ENCODE data around the gene KCNC3.
"Not testable (repeated sequence)": the region's sequence is repeated elsewhere in the genome, so short reads cannot be mapped to it uniquely, and the experiment has no call there.

KCNC3 gene

GRCh38 chr19:50362656-50363424, 33.7 kb upstream of the KCNC3 start:
- Histone ChIP-seq H3K4me3 (ENCODE audit: low read length) (no peak overlapping the region), H3K27ac (ENCODE audit: low read length) (no peak overlapping the region), H3K4me1 (ENCODE audit: insufficient read depth, low read length) (no peaks in the 10 kb centered on the region), H3K27me3 (ENCODE audit: insufficient read depth, low read length) (no peaks in the 10 kb centered on the region), H3K9ac (ENCODE audit: low read depth, low read length) (no peak overlapping the region), H3K9me3 (ENCODE audit: insufficient read depth, low read depth, low read length) (peaks cover 25% of the 10 kb centered on the region), H3K36me3 (ENCODE audit: insufficient read depth, low read depth, low read length) (no peaks in the 10 kb centered on the region)

- no peaks in the 10 kb centered on the region for H3K27me3 ChIP-seq (ENCODE audit: insufficient read depth, low read length)
- no peak overlapping the region for H3K4me3 ChIP-seq (ENCODE audit: low read length)
- H3K9ac ChIP-seq (ENCODE audit: low read depth, low read length) = no peak overlapping the region
- no peaks in the 10 kb centered on the region for H3K36me3 ChIP-seq (ENCODE audit: insufficient read depth, low read depth, low read length)
- no peak overlapping the region for H3K27ac ChIP-seq (ENCODE audit: low read length)
- peaks cover 25% of the 10 kb centered on the region for H3K9me3 ChIP-seq (ENCODE audit: insufficient read depth, low read depth, low read length)
- no peaks in the 10 kb centered on the region for H3K4me1 ChIP-seq (ENCODE audit: insufficient read depth, low read length)
These were observed 32.8 kb upstream of the KCNC3 start for GRCh38 chr19:50362030-50362412.

GRCh38 chr19:50361290-50362029, 32.3 kb upstream of the KCNC3 start:
- peaks cover 25% of the 10 kb centered on the region for H3K9me3 ChIP-seq (ENCODE audit: insufficient read depth, low read depth, low read length)
- H3K4me3 ChIP-seq (ENCODE audit: low read length) = no peak overlapping the region
- no peak overlapping the region for H3K27ac ChIP-seq (ENCODE audit: low read length)
- H3K4me1 ChIP-seq (ENCODE audit: insufficient read depth, low read length) = no peaks in the 10 kb centered on the region
- H3K9ac ChIP-seq (ENCODE audit: low read depth, low read length) = no peak overlapping the region
- H3K36me3 ChIP-seq (ENCODE audit: insufficient read depth, low read depth, low read length) = no peaks in the 10 kb centered on the region
- H3K27me3 ChIP-seq (ENCODE audit: insufficient read depth, low read length) = no peaks in the 10 kb centered on the region

GRCh38 chr19:50359328-50359818, 30.2 kb upstream of the KCNC3 start:
- no peak overlapping the region for H3K9ac ChIP-seq (ENCODE audit: low read depth, low read length)
- no peaks in the 10 kb centered on the region for H3K4me1 ChIP-seq (ENCODE audit: insufficient read depth, low read length)
- peaks cover 31% of the 10 kb centered on the region for H3K9me3 ChIP-seq (ENCODE audit: insufficient read depth, low read depth, low read length)
- no peaks in the 10 kb centered on the region for H3K27me3 ChIP-seq (ENCODE audit: insufficient read depth, low read length)
- H3K4me3 ChIP-seq (ENCODE audit: low read length) = no peak overlapping the region
- H3K36me3 ChIP-seq (ENCODE audit: insufficient read depth, low read depth, low read length) = no peaks in the 10 kb centered on the region
- no peak overlapping the region for H3K27ac ChIP-seq (ENCODE audit: low read length)

GRCh38 chr19:50358483-50359327, 29.5 kb upstream of the KCNC3 start:
- peaks cover 30% of the 10 kb centered on the region for H3K9me3 ChIP-seq (ENCODE audit: insufficient read depth, low read depth, low read length)
- H3K27me3 ChIP-seq (ENCODE audit: insufficient read depth, low read length) = no peaks in the 10 kb centered on the region
- no peak overlapping the region for H3K27ac ChIP-seq (ENCODE audit: low read length)
- H3K9ac ChIP-seq (ENCODE audit: low read depth, low read length) = no peak overlapping the region
- no peak overlapping the region for H3K4me3 ChIP-seq (ENCODE audit: low read length)
- no peaks in the 10 kb centered on the region for H3K36me3 ChIP-seq (ENCODE audit: insufficient read depth, low read depth, low read length)
- H3K4me1 ChIP-seq (ENCODE audit: insufficient read depth, low read length) = no peaks in the 10 kb centered on the region

GRCh38 chr19:50357178-50358100, 28.3 kb upstream of the KCNC3 start:
- no peak overlapping the region for H3K9ac ChIP-seq (ENCODE audit: low read depth, low read length)
- H3K4me3 ChIP-seq (ENCODE audit: low read length) = no peak overlapping the region
- no peak overlapping the region for H3K27ac ChIP-seq (ENCODE audit: low read length)
- no peaks in the 10 kb centered on the region for H3K4me1 ChIP-seq (ENCODE audit: insufficient read depth, low read length)
- no peaks in the 10 kb centered on the region for H3K36me3 ChIP-seq (ENCODE audit: insufficient read depth, low read depth, low read length)
- H3K27me3 ChIP-seq (ENCODE audit: insufficient read depth, low read length) = no peaks in the 10 kb centered on the region
- peaks cover 23% of the 10 kb centered on the region; the same call in 1 of the 2 replicates for H3K9me3 ChIP-seq (ENCODE audit: insufficient read depth, low read depth, low read length)

- Histone ChIP-seq H3K9me3 (ENCODE audit: insufficient read depth, low read depth, low read length) (peaks cover 28% of the 10 kb centered on the region; the same call in 1 of the 2 replicates), H3K4me3 (ENCODE audit: low read length) (no peak overlapping the region), H3K36me3 (ENCODE audit: insufficient read depth, low read depth, low read length) (no peaks in the 10 kb centered on the region), H3K4me1 (ENCODE audit: insufficient read depth, low read length) (no peaks in the 10 kb centered on the region), H3K9ac (ENCODE audit: low read depth, low read length) (no peak overlapping the region), H3K27me3 (ENCODE audit: insufficient read depth, low read length) (no peaks in the 10 kb centered on the region), H3K27ac (ENCODE audit: low read length) (no peak overlapping the region)
These were observed 27.6 kb upstream of the KCNC3 start for GRCh38 chr19:50356691-50357177.

GRCh38 chr19:50353487-50353880, 24.3 kb upstream of the KCNC3 start:
- not testable (repeated sequence) for H3K4me1 ChIP-seq (ENCODE audit: insufficient read depth, low read length); H3K27me3 ChIP-seq (ENCODE audit: insufficient read depth, low read length); H3K4me3 ChIP-seq (ENCODE audit: low read length); H3K36me3 ChIP-seq (ENCODE audit: insufficient read depth, low read depth, low read length); H3K27ac ChIP-seq (ENCODE audit: low read length); H3K9ac ChIP-seq (ENCODE audit: low read depth, low read length)
- H3K9me3 ChIP-seq (ENCODE audit: insufficient read depth, low read depth, low read length) = peaks cover 40% of the 10 kb centered on the region; the same call in 1 of the 2 replicates

- Histone ChIP-seq H3K27me3 (ENCODE audit: insufficient read depth, low read length) (no peaks in the 10 kb centered on the region), H3K4me3 (ENCODE audit: low read length) (no peak overlapping the region), H3K4me1 (ENCODE audit: insufficient read depth, low read length) (no peaks in the 10 kb centered on the region)
These were observed 23.1 kb upstream of the KCNC3 start for GRCh38 chr19:50352242-50352641.

GRCh38 chr19:50349277-50350057, 20.3 kb upstream of the KCNC3 start:
- H3K36me3 ChIP-seq (ENCODE audit: insufficient read depth, low read depth, low read length) = no peaks in the 10 kb centered on the region
- H3K27me3 ChIP-seq (ENCODE audit: insufficient read depth, low read length) = no peaks in the 10 kb centered on the region
- H3K9ac ChIP-seq (ENCODE audit: low read depth, low read length) = no peak overlapping the region
- no peak overlapping the region for H3K4me3 ChIP-seq (ENCODE audit: low read length)
- no peak overlapping the region for H3K27ac ChIP-seq (ENCODE audit: low read length)
- no peaks in the 10 kb centered on the region for H3K4me1 ChIP-seq (ENCODE audit: insufficient read depth, low read length)
- peaks cover 38% of the 10 kb centered on the region for H3K9me3 ChIP-seq (ENCODE audit: insufficient read depth, low read depth, low read length)

More at GRCh38 chr19:50352242-50352641, 23.1 kb upstream of the KCNC3 start:
- Histone ChIP-seq H3K36me3 (ENCODE audit: insufficient read depth, low read depth, low read length) (no peaks in the 10 kb centered on the region), H3K9ac (ENCODE audit: low read depth, low read length) (no peak overlapping the region), H3K9me3 (ENCODE audit: insufficient read depth, low read depth, low read length) (peaks cover 40% of the 10 kb centered on the region; the same call in 1 of the 2 replicates), H3K27ac (ENCODE audit: low read length) (no peak overlapping the region)

Measured in iPS-20b (cell line).